NCI-H2081 treated with DMSO at 0.1 percent for 48 hours (cell line): ENCODE results near the gene SPRYD7.
"Not testable (repeated sequence)": the region's sequence is repeated elsewhere in the genome, so short reads cannot be mapped to it uniquely, and the experiment has no call there.

Experiments
- DNase-seq: peaks from one replicate; lab custom pipeline; 2025; lab: John Stamatoyannopoulos, UW

The SPRYD7 gene, protein sequence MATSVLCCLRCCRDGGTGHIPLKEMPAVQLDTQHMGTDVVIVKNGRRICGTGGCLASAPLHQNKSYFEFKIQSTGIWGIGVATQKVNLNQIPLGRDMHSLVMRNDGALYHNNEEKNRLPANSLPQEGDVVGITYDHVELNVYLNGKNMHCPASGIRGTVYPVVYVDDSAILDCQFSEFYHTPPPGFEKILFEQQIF

DNA sequence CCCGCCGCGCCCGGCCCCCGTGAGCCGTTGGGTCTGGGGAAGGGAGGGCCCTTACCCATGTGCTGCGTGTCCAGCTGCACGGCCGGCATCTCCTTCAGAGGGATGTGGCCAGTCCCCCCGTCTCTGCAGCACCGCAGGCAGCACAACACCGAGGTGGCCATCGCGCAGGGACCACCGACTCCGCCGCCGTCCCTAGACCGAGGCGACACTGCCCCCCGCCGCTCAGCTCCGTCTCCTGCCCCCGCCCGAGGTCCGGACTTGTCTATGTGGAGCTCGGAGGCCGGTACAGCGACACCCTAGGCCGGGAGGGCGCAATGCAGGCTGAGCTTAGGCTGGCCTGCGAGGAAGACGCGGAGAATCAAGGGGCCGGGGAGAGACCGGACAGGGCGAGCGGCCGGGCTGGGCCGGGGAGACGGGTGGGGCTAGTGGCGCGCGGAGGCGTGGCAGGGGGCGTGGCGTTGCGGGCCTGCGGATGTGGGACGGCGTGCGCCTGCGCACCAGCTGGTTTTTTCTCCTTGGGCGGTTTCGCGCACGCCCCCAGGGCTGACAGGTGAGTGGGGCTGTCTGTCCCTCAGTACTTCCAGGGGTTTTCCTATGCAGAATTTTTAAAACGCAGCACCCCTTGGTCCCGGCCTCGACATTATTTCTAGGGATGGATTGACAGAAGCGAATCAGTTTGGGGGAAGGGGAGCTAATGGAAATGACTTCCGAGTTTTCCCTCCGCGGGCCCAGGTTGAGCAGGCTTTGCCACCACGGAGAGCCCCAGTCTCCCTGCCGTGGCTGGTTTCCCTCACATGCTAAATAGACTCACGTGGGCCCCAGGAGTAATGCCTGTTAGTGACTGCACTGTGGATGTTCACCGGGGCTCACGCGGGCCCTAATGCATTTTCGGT, at the start of gene SPRYD7:
Gene SPRYD7 (minus strand): TSS at position 266 of the 893 bp plus-strand sequence. CDS start 105 bp downstream, at position 161.
- DNase-seq, result peak; percentile 79

DNA sequence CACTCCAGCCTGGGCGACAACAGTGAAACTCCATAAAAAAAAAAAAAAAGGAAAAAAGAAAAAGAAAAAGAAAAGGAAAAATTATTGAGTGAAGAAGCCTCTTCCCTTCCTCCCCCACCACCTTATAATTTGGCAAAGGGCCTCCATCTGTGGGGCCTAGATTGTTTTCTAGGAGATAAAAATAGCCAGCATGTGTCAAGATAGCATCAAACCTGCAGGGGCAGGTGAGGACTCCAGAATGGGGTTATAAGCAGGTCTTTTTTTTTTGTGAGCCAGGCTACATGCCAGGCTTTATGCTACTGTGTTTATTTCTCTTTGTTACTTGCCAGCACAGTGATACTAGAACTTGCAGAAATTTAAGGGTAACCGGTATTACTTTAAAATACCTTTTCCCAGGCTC, 49.0 kb upstream of the SPRYD7 start:
- no peak for DNase-seq

DNA sequence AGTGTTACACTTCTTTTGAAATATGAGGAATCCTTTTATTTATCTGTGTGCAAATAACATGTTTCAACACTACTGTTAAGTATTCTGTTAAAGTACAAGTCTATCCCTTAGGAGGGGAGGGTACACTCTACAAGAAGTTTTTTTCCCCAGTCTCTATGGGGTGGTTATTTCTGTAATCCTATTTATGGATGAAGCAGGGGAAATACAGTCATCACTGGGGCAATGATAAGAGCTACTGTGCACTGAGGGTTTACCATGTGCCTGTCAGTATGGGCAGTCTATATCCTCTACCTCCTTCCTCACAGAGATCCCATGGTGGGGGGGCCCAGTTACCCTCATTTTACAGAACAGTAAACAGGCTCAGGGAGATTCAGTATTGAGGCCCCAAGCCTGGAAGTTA, 44.1 kb upstream of the SPRYD7 start:
- DNase-seq, result no peak

DNA sequence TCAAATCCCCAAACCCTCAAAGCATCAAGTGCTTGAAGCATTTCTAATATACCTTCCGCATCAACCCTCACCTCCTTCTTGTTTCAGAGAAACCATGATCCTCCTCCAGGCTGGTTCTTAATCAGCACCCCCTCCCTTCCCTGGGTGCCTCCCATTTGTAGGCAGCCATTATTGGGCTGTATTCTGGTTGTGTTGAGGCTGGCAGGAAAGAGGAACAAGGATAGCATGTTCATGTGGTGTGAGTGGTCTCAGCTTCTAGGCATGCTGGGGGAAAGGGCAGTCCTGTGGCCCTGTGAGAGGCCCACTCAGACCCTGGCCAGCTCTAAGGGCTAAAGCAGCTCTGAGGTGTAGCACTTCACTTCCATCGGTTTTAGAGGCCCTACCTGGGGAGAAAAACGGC, 41.9 kb upstream of the SPRYD7 start:
- DNase-seq, result no peak

DNA sequence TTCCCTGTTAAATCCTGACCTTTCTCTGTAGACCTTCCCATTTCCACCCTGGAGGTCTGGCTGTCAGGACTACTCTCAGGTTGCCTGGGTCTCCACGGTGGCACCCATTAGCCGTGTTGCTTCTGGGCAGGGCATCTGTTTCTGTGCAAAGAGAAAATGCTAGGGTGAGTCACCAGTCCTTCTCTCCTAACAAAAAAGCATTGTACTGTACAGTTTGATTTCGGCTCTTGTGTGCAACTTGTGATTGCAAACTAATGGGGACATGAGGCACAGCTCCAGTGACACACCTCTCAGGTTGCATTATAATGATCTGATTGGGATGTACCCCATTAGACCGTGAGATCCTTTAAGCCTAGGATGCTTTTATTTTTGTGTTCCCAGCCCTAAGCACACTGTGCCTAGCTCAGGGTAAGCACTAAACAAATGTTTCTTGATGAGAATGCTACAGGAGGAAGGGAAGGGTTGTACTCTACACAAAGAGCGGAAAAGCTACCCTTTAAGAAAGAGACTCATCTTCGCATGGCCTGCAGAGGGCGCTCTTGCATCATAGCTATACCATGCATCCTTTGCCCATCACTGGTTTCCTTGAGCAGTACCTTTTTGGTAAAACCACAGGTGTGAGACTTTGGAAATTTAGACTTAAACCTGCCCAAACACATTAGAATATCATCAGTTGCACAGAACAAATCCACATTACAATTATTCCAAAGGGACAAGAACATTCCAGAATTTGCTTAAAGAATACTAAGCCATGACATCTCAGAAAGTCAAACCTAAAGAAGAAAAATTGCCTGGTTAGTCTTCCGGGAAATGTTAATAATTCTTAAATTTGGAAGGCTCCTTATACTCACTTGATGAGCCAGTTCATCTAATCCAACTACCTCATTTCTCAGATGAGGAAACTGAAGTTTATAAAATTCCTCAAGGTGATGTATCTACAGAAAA, 40.4 kb upstream of the SPRYD7 start:
- DNase-seq, result no peak

DNA sequence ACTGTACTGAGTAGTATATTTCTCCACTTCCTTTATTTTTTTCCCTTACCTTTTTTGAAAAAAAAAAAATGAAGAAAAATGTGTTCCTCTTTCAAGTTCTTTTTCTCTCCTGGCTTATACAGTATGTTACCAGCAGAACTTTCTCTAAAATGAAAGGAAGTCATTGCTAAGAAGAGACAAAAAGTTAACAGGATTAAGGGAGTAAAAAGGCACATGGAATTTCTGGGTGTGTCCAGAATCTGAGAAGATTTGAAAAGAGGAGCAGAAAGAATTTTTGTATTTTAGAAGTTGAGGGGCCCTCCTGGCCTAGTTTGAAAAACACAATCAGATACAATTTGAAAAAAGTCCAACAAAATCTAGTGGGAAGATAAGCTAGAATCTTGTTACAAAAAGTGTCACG, 39.7 kb upstream of the SPRYD7 start:
- no peak for DNase-seq

DNA sequence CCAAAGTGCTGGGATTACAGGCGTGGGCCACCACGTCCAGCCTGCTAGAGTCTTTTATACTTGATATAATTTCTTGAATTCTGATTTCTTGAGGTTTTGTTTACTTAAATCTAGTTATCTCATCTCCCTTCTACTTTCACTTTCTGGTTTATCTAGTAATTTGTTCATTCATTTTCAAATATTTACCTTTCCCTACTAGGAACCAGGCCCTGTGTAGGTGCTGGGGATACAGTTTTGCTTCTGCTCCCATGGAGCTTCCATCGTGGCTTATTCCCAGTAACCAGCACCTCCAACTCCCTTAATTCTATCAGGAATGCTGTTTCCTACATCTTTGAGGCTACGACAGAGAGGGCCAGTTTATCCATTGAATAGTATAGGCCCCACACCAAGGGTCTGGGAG, 36.6 kb upstream of the SPRYD7 start:
- no peak for DNase-seq

DNA sequence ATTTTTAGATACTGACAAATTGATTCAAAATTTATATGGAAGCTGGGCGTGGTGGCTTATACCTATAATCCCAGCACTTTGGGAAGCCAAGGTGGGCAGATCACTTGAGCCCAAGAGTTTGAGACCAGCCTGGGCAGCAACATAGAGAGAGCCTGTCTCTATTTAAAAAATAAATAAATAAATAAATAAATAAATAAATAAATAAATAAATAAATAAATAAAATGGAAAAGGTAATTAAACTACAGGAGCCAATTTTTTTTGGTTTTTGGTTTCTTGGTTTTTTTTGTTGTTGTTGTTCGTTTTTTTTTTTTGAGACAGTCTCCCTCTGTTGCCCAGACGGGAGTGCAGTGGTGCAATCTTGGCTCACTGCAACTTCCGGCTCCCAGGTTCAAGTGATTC, 31.3 kb upstream of the SPRYD7 start:
- DNase-seq, result no peak

DNA sequence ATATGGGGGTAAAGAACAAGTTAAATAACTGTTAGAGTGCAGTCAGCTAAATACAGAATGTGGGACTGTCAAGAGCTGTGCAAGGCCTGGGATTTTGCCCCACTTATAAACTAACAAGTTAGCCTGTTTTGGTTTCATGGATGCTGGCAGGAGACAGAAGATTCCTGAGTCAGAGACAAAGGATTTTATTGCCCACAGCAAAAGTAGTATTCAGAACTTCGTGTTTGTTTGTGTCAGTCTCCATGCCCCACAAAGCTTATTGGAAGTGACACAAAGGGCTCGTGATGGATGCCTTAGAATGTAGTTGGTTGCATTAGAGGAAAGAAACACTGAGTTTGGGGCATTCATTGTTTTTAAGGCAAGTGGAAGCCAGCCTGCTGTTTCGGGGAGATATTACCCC, 22.2 kb upstream of the SPRYD7 start:
- no peak for DNase-seq

DNA sequence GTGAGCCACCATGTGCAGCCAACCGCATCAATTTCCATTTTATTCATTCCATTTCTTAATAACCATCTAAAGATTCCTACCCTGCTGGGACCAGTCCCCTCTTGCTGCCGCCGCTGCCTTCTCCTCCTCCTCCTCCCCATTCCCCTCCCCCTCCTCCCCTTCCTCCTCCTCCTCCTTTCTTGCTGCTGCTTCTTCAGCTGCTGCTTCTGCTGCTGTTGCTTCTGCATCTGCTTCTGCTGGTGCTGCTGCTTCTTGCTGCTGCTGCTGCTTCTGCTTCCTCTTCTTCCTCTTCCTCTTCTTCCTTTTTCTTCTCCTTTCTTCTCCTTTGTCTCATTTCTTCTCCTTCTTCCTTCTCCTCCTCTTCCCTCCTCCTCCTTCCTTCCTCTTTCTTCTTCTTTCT, 20.0 kb upstream of the SPRYD7 start:
- no peak for DNase-seq

DNA sequence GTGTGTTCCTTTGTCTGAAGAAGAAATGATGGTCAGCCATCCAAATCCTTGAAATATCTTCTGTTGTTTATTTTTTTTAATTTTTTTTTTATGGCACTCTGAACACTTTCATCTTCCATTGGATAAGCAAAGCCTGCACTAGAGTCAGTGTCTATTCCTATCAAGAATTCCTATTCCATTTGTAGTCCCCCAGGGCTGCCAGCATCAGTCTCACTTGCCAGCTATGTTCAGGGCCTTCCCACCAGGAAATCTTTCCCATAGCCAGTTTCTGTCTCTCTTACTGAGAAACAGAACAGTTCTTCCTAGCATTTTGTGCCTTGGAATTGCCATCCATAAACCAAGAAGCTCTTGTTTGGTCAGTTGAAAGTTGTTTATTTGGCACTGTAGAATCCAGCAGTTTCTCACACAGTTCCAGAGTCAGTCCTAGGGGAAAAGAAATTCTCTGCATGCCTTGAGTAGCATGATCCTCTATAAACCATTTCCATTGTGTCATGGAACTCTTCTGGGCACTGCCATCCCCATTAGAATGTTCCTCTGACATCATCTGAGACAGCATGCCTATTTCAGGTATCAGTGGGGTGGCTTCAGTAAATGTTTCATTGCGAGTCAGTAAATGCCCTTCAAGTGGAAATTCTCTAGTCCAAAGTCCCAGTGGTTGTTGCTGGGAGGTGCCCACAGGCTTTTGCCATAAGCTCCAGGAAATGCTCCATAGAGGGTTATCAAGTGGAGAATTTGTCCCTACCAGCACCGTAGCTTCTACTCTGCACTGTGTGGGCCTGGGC, 18.7 kb upstream of the SPRYD7 start:
- no peak for DNase-seq

DNA sequence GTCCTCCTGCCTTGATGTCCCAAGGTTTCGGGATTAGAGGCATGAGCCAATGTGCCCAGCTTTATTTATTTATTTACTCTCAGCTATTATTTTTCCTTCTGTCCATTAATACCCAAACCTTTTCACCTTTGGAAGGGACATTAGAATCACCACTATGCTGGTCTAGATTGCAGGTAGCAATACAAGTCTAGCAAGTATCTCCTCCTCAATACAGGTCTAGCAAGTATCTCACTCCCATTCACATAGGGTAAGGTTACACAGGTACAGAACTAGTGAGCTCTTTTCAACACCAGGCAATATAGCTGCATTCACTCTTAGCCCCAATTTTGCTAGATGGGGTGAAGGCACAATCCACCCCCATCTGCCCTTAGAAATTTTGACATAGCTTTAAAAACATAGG, 17.4 kb upstream of the SPRYD7 start:
- DNase-seq, result no peak

DNA sequence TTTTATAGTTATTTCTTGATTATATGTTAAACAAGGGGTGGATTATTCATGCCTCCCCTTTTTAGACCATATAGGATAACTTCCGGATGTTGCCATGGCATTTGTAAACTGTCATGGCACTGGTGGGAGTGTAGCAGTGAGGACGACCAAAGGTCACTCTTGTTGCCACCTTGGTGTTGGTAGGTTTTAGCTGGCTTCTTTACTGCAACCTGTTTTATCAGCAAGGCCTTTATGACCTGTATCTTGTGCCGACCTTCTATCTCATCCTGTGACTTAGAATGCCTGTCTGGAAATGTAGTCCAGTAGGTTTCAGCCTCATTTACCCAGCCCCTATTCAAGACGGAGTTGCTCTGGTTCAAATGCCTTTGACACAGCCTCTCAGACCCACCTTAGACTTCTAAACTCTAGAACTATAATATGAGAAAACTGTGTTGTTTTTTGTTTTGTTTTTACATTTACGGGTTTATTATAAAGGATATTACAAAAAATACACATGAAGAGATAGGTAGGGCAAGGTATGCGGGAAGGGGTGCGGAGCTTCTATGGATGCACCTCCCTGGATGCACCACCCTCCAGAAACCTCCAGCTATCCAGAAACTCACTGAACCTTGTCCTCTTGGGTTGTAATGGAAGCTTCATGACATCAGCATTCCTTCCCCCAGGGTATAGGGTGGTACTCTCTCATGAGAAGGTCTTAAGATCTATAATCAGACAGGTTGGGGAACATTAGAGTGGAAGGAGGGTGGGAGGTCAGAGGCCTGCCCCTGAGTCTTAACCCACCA, 15.8 kb upstream of the SPRYD7 start:
- DNase-seq, result no peak

DNA sequence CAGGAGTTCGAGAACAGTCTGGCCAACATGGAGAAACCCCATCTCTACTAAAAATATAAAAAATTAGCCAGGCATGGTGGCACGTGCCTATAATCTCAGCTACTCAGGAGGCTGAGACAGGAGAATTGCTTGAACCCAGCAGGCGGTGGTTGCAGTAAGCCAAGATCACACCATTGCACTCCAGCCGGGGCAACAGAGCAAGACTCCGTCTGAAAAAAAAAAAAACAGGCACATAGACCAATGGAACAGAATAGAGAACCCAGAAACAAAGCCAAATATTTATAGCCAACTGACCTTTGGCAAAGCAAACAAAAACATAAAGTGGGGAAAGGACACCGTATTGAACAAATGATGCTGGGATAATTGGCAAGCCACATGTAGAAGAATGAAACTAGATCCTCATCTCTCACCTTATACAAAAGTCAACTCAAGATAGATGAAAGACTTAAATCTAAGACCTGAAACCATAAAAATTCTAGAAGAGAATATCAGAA, 12.7 kb upstream of the SPRYD7 start:
- not testable (repeated sequence) for DNase-seq

DNA sequence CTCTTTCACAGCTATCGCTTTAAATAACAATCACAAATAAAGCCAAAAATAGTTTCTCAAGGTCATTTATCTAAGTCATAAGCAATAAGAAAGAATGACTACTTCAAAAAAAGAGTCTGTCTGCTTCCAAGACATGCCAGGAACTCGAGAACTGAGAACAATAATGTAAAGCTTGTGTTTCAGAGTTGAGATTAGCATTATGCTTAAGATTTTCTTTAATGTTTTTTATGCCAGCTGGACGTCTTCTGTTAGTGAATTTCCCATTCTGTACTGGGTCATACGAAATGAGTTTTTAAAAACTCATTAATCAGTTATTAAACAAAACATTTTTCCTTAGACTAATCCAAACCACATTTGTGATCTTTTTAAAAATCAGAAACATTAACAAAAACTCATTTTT, 3.2 kb upstream of the SPRYD7 start:
- no peak for DNase-seq

DNA sequence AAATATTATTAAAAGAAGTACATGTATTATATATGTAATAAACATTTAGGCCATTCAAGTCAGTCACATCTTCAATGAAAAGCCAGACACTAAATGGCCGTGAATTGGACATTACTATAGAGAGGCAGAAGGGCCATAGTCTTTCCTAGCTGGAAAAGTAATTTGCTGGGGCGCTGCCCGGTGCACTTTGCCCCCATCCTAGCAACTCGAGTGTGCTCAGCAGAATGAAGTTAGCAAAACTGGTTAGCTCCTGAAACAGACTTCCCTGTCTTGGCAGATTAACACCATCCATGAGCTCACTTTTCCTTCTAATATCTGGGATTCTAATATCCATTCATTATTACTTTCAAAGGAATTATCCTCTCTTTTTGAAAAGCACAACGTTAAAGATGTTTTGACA, 2.8 kb upstream of the SPRYD7 start:
- DNase-seq, result no peak

DNA sequence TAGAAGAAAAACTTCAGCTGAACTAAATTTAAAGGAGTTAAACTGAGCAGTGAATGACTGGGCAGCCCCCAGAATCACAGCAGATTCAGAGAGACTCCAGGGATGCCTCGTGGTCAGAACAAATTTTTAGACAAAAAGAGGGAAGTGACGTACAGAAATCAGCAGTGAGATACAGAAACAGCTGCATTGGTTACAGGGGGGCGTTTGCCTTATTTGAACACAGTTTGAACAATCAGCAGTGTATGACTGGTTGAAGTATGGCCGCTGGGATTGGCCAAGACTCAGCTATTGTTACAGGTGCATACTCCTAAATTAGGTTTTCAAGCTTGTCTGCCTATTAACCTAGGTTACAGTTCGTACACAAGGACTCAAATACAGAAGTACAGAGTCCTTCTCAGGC, 2.2 kb upstream of the SPRYD7 start:
- DNase-seq, result no peak

DNA sequence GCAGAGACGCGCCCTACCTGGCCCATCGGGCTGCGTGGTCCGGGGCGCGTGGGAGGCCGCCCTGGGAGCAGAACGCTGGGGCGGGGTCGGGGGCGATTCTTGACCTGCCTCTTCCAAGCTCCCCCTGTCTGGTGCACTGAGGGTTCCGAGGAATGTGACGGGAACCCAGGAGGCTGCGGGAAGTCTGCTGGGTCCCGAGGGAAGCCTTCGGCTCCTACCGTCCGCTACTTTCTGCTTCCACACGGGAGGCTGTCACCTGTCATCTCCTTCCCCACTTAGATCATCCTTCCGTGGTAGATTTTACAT, 781 bp upstream of the SPRYD7 start:
- no peak for DNase-seq

DNA sequence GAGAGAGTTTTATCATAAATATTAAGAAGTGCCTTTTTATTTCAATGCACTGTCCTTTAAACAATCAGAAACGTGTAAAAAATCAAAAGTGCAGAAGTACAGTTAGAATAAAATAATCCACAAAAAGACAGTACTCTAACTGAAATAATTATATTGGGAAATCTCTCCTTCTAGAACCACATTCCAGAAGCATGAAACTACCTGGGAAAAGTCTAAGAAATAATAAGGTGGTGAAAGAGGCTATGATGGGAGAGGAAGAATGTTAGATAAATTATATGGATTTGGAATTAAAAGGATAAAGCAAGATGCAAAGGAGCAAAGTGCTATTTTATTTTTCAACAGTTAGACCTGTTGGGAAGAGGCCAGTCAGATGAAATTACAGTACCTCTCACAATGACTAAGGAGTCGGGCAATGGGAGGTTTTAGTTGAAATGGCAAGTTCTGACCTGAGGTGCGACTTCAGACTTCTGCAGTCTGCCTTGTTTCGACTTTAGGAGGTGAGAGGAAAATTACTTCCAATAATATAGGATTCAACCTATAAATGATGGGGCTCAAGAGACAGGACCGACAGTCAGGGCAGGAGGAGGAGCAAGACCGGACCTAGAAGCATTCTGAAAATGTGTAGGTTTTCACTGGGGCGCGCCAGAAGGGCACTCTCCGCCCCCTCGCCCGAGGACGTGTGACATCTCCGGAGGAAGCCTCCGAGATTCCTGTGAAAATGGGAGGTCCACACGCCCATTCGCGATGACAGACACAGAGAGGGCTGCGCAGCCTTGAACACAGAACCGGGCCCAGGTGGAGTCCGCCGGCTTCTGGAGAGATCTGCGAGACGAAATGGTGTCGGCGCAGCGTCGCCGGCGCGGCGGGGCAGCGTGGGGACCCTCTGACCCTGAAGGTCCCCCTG, 717 bp downstream of the SPRYD7 start:
- no peak for DNase-seq

DNA sequence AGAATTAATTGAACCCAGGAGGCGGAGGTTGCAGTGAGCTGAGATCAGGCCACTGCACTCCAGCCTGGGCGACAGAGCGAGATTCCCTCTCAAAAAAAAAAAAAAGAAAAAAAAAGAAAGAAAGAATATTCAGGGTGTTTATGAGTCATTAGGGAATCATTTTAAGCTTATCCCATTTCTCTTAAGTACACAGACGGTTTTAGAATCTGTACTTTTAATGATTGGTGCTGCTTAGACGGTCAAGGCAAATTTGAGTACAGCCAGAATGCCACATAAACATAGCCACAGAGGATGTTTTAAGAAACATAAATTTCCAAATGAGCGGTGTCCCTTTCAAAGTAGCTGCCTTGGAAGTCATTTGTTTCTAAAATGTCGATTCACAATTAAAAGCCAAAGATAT, 2.6 kb downstream of the SPRYD7 start:
- DNase-seq, result no peak
